MM.1S (cell line): ENCODE measurements around the gene MRRF.

Experiments
- EZH2phosphoT487 ChIP-seq: fragments of 300-600 bp; sonication (generic); IDR thresholded peaks from 2 replicates; pipeline ENCODE4 v1.6.1; 2018; ENCODE audit warnings: antibody characterized with exemption, low read length
- TF ChIP-seq, protein P1 (sequence below): fragments of 300-600 bp; sonication (generic); IDR thresholded peaks from 2 replicates; pipeline ENCODE4 v1.5.1; 2016; ENCODE audit warnings: antibody characterized with exemption, low read length, mixed read lengths

DNA sequence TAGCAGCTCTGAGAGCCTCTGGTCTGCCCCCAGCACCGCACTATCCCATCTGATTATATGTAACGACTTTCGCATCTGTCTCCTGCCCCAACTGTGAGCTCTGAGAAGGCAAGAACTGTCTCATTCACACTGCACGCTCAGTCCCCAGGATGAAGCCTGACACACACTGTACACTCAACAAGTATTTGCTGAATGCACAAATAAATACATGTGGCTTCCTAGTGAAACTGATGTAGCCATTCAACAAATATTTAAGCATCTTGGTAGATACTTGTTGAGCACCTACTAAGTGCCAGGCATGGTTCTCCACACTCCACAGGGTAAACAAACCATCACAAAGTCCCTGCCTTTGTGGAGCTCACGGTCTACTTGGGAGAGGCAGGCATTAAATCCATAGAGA lies 71.5 kb downstream of the MRRF start:
- TF ChIP-seq, protein P1, sequence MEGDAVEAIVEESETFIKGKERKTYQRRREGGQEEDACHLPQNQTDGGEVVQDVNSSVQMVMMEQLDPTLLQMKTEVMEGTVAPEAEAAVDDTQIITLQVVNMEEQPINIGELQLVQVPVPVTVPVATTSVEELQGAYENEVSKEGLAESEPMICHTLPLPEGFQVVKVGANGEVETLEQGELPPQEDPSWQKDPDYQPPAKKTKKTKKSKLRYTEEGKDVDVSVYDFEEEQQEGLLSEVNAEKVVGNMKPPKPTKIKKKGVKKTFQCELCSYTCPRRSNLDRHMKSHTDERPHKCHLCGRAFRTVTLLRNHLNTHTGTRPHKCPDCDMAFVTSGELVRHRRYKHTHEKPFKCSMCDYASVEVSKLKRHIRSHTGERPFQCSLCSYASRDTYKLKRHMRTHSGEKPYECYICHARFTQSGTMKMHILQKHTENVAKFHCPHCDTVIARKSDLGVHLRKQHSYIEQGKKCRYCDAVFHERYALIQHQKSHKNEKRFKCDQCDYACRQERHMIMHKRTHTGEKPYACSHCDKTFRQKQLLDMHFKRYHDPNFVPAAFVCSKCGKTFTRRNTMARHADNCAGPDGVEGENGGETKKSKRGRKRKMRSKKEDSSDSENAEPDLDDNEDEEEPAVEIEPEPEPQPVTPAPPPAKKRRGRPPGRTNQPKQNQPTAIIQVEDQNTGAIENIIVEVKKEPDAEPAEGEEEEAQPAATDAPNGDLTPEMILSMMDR, result no peak
- no peak for TF ChIP-seq EZH2phosphoT487
